GM18507 (cell line): Measurements from ENCODE around the gene TUBGCP6.
A peak's percentile ranks its signal among the peaks of the same experiment; 100 is the strongest.
"Not testable (repeated sequence)": the region's sequence is repeated elsewhere in the genome, so short reads cannot be mapped to it uniquely, and the experiment has no call there.

Source experiments
- DNase-seq: peaks from one replicate; pipeline ENCODE4 v3.0.0; 2011; ENCODE audit warnings: low read depth; ENCODE audit not compliant: insufficient read length; ENCODE audit errors: extremely low spot score
- FAIRE-seq: peaks from 2 replicates; lab custom pipeline; 2011; peaks lifted over from hg19 to GRCh38; lab: Jason Lieb, UNC

TUBGCP6 gene

DNA sequence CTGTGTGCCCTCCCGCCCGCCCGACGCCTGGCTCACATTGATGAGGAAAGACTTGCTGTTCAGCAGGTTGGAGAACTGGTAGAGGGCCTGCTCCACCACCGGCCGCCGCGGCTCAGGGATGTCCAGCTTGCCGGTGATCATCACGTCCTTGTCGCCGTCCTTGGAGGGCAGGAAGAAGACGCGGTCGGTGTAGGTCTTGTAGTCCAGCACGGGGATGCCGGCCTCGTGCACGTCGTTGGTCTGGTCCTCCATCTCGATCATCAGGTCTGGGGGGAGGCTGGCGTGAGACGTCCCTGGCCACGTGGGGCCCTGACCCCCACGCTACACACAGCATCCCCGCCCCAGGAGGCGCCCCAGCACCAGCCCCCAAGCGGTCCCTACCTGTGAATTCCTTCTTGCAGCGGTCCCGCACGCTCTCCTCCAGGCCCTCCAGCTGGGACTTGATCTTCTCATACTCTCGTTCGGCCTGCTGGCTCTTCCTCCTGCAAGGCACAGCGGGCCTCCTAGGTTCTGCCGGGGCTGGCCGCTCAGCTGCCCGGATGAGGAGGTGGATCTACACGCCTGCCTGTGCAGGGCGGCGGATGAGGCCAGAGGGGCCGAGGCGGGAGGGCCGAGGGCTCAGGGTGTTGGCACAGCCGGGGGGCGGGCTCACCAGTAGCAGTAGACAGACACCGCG, 36.0 kb upstream of the TUBGCP6 start:
- no peak for FAIRE-seq

DNA sequence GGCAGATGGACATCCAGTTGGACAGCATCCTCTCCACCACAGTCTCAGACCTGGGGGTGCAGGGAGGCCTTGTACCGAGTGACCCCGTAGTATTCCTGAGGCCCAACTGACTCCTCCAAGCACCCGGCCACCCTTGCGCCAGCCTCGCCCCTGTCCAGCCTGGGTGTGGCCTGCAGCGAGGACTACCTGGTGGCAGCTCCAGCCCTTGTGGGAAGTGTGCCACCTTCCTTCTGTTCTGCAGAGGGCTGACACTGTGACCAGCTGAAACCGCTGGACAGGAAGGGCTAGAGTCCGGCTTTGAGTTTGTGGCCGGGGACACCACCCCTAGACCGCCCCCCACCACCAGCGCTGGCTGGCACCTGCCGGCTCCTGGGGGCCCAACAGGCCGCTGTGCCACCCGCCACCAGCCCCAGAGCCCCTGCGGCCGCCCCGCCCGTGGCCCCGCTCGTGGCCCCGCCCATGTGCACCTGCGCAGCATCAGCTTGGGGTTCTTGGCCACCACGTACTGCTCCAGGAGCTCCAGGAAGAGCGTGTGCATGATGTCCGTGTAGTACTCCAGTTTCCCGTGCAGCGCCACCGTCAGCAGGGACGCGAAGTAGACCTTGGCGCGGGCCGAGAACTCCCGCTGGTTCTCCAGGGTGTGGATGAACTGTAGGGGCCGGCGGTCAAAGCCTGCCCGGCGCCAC, 35.3 kb upstream of the TUBGCP6 start:
- FAIRE-seq (no peak), DNase-seq (no peak)

More for the DNA sequence above, 36.0 kb upstream of the TUBGCP6 start:
- no peak for DNase-seq

DNA sequence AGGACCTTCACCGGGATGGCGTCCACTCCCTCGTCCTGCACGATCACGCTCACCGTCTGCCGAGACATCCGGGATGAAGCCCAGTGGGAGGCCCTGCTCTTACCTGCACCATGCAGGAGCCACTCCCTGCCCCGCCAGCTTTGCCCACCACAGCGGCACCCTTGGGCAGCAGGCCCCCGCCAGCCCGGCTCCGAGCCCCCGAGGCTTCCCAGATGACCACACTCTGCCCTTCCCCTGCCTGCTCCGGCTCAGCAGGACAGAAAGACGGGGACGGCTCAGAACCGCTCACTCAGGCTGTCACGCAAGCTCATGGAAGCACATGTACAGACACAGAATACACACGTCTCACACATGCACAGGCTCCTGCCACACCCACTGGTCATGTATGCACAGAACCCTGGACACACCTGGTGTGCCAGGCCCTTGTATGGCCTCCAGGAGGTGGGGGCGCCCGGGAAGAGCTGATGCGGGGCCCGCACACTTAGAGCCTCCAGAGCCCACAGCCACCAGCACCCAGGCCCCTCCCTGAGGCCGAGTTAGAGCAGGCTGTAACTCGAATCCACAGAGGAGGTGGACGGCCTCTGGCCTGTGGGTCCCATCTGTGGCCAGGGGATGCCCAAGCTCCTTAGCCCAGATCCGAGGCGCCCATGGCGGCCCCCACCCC, 34.3 kb upstream of the TUBGCP6 start:
- FAIRE-seq, result no peak

DNA sequence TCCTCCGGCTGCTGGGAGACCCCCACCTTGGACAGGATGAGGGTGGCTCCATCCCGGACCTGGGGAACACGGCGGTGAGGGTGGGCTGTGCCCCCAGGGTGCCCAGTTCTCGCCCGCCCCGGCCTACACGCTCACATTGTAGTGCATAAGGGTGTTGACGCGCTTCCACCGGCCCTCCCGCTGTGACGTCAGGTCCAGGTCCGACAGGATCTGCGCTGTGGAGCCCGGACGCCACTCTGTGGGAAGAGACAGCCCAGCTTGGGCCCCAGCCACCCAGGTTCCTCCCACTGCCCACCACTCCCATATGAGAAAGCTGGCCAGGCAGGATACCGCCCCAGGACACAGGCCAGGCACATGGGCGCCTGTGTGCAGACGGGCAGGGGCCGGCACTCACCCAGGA, 33.6 kb upstream of the TUBGCP6 start:
- no peak for FAIRE-seq
- no peak for DNase-seq

More for the DNA sequence above, 34.3 kb upstream of the TUBGCP6 start:
- DNase-seq, result no peak

DNA sequence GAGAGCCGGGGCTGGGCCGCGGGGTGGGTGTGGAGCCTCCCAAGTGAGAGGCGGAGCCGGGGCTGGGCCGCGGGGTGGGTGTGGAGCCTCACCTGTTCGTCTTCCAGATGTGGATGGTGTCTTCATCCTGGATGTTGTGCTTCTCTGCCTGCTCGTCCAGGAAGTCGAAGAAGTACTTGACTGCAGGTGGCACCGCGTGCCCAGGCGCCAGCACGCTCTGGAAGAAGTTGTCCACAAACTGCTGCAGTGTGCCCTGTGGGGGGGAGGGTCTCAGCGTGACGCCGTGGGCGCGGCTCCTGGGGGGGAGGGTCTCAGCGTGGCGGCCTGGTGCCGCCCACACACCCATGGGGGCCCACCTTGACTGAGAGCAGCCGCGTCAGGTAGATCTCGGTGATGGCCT, 32.9 kb upstream of the TUBGCP6 start:
- no peak for DNase-seq
- no peak for FAIRE-seq

DNA sequence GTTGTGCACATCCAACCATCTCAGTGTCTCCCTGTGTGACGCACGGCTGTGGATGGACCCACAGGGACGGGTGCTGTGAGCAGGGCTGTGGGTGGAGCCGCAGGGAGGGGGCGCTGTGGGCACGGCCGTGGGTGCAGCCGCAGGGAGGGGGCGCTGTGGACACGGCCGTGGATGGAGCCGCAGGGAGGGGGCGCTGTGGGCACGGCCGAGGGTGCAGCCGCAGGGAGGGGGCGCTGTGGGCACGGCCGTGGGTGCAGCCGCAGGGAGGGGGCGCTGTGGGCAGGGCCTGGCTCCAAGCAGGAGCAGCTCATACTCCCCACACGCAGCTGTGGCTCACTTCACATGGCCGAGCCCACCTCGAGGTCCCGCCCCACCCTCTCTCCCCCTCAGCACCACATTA, 31.3 kb upstream of the TUBGCP6 start:
- DNase-seq (no peak), FAIRE-seq (peak; percentile 94)

DNA sequence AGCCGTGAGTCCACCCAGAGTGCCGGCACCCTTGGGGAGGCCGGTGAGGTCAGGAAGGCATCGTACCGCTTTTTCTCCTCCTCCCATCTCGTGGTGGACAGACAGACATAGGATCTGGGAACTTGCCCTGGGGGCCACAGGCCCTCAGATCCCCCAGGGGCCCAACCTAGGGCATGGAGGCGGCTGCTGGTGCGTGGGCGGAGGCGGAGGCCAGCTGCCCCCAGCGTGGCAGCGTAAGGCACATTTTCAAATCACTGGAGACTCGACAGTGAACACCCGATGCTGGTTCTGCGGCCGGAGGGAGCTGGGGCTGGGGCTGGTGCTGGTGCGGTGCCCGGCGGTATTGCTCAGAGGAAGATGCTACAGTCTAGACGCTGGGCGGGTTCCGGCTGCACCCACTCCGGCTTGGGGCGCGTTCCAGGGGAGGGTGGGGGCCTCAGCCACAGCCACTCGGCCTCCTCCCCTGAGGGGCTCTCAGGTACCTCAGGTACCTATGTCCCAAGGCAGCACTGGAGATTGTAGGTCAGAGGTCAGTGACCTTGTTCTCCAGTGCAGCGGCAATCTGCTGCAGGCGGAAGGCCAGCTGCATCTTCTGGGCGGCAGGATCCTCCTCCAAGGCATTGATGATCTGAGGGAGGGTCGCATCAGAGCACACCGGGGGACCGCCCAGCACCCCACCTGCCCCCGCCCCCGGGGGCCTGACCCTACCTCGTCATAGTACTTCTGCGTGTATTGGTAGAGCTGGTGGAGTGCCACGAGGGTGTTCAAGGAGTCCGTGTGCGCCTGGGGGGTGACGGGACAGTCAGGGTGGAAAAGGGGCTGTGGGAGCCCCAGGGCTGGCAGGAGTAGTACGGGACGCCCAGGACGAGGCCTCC, 30.6 kb upstream of the TUBGCP6 start:
- FAIRE-seq (no peak), DNase-seq (no peak)

DNA sequence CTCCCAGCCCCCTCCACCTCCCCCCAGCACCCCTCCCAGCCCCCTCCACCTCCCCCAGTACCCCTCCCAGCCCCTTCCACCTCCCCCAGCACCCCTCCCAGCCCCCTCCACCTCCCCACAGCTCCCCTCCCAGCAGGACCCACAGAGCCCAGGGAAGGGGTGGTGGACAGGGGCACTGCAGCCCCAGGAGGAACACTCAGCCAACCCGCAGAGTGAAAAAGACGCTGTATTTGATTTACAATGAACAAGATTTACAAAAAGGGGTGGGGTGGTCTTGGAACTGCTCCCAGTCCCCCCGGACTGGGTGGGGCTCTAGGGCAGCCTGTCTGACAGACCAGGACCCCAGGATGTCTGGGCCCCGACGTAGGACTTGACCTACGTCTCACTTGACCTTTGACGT, 29.9 kb upstream of the TUBGCP6 start:
- FAIRE-seq (no peak), DNase-seq (no peak)

DNA sequence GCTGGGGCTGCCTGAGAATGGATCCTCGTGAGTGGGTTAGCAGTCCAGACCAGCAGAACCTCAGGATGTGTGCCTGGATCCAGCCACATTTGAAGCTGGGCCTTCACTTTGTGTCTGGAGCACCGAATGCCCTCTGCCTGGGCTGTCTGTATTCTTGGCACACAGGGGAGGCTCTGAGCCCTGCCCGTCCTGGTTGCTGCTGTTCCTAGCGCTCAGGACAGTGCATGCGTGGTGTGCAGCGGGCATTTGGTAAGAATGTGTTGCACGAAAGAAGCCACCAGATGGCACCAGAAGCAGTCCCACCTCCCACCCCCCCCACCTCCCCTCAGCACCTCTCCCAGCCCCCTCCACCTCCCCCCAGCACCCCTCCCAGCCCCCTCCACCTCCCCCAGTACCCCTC, 29.5 kb upstream of the TUBGCP6 start:
- DNase-seq (no peak), FAIRE-seq (peak; percentile 18)

DNA sequence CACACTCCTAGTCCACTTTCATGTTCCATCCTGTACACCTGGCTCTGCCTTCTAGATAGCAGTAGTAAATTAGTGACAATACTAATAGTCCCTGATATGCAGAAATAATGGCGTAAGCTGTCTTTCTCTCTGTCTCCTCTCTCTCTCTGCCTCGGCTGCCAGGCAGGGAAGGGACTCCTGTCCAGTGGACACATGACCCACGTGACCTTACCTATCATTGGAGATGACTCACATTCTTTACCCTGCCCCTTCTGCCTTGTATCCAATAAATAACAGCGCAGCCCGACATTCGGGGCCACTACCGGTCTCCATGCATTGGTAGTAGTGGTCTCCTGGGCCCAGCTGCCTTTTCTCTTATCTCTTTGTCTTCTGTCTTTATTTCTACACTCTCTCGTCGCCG, 29.0 kb upstream of the TUBGCP6 start:
- DNase-seq, FAIRE-seq: not testable (repeated sequence)

DNA sequence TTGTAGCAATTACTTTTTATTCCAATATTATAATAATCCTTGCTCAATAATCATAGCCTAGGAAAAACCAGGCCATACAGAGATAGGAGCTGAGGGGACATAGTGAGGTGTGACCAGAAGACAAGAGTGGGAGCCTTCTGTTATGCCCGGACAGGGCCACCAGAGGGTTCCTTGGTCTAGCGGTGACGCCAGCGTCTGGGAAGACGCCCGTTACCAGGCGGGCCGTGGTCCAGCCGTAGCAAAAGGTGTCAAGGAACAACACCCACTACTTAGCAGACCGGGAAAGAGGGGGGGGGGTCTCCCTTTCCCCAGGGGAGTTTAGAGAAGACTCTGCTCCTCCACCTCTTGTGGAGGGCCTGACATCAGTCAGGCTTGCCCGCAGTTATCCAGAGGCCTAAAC, 28.5 kb upstream of the TUBGCP6 start:
- FAIRE-seq, DNase-seq: not testable (repeated sequence)

DNA sequence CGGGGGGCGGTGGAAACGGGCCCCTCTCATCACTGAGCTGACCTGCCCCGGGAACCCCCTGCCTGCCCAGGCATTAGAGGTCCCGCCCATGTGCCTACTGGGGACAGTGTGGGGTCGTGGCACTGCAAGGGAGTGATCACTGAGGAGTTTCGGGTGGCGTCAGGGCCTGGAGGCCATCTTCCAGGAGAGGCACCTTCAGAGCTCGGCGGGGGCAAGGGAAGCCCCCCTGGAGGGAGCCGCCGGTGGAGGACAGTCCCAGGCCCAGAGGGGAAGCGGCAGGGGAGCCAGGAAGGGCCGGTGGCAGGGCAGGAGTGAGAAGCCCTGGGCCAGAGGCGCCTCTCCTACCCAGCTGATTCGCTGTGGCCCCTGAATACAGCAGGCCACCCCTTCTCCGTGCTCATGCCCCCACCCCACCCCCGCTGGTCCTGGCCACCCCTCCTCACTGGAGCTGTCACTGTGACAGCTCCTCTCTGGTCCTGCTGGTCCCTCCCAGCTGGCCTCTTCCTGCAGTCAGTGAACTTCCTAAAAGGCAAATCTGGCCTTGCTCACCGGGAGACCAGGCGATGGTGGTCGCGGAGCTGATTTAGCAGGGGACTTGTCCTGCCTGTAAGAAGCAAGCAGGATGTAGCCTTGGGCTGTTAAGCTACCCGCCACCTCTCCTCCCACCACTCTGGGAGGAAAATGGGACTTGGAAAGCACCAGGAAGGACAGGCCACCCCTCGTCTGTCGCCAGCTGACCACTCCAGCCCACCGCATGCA, 27.4 kb upstream of the TUBGCP6 start:
- no peak for FAIRE-seq
- DNase-seq, result no peak

DNA sequence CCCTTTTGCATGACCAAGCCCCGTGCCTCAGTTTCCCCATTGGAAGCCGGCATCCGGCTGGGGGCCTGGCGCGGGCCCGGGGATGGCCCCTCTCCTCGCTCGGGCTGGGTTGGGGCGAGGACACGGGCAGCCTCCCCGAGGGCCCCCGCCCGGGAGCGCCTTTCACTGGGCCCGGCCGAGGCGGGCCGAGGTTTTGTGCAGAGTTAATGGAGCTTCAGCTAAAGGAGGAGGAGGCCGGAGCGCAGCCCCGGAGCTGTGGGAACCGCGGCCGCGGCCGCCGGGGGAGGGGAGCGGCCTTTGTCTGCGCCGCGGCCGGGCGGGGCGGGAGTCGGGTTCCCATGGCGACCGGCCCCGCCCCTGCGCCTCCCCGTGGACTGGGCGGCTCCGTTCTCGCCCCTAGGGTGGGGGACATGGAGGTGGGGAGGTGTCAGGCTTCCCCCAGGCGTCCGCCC, 26.7 kb upstream of the TUBGCP6 start:
- FAIRE-seq (no peak), DNase-seq (no peak)

DNA sequence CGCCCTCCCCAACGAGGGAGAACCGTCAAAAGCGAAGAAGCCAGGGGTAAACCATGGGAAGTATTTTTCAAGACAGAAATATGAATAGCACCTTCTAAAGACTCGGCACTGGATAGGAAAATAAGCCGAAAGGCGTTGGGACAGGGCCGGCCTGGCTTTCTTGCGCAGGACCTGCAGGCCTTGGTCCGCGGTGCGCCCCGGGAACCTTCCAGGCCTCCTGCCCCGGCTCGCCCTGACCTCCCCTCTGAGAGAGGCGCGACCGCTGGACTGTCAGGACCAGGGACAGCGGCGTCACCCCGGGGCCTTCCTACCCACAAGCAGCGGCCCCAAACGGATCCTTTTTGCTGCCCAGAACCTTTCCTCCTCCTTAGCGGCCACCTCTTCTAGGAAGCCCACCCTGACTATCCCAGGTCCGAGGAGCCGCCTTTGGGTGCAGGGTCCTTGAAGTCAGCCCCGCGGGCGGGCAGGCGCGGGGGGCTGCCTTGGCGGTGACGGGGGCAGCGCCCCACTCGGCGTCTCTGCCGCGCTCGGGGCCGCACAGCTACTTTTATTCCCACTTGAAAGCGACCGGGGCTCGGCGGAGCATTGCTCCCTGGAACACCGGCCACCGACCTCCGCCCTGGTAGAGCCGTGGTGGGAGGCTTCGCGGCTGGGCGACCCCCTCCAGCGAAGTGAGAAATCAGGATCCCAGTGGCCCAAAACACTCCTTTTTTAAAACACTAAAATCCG, 26.0 kb upstream of the TUBGCP6 start:
- DNase-seq, result no peak
- peak; percentile 60 for FAIRE-seq

DNA sequence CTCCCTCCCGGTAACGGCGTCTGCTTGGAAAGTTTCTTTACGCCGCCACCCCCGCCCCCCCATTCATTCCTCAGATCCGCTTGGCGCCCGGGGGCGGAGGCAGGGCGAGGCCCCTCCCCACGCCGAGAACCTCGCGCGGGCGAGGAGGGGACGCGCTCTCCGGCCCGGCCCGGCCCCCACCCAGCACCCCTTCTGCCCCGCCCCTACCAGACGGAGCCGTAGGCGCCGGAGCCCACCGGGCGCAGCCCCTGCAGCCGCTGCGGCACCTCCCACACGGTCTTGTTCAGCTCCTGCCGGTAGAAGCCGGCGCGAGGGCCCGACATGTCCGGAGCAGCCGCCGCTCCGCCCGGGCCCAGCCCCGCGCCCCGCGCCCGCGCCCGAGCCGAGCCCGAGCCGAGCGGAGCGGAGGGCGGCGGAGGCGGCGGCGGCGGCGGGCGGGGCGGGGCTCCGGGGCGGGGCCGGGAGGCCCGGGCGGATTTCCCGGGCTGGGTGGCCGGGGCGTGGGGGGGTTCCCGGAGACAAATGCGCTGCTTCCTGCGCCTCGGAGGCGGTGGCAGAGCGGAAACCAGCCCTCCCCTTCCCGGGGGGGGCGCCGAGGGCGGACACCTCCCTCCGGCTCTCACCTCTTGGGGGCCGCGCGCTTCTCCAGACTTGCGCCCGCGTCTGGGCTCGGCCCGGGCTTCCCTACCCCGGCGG, 25.3 kb upstream of the TUBGCP6 start, which contains the start of gene MAPK11:
MAPK11 (minus strand) TSS at position 411 of the 696 bp plus-strand sequence; CDS start at position 323, 88 bp downstream.
- no peak for DNase-seq
- peak; percentile 21 for FAIRE-seq

DNA sequence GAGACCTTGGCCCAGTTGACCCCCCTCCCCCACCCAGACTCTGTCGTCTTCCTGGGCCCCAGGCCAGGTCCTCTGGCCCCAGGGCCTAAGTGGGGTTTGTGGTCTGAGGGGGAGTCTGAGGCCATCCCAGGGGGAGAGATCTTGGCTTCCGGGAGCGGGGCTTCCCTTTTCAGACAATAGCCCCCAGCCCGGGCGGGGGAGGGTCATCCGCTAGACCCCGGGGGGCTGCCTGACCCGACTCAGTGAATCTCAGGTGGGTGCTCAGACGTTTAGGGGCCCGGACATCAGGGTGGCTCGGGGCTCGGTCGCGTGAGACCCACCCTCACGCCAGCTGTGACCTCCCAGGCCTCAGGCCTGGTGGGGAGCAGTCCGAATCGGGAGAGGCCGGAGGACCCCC, 24.7 kb upstream of the TUBGCP6 start:
- FAIRE-seq (no peak), DNase-seq (no peak)

DNA sequence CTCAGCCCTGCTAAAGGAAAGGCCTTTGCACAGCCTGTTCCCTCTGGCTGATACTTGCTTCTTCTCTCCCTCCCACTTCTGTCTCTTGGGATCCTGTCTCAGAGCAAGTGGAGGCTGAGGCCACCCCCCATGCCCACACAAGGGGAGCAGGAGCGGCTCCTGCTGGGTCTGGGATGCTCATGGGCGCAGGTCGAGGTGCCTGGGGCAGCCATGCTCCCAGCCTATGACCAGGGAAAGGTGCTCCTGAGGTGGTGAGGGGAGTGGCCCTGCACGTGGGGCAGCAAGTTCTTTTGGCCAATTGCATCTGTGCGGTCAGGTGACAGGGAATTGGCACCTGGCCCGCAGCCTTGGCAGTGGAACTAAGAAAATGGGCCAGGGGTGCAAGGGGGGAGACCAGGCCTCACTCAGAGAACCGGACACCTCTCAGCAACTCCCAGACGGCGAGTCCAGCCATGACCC, 23.9 kb upstream of the TUBGCP6 start:
- DNase-seq (no peak), FAIRE-seq (no peak)
